ENCODE measurements around the gene SH2D5. TPM values are rescaled to one million over a fixed set of nuclear protein-coding genes. Genes with fewer than 3 reads are reported as not detected.
A peak's percentile ranks its signal among the peaks of the same experiment; 100 is the strongest.

SH2D5 gene
- total RNA-seq, 4 donors from 2014 or later, result 0.37 TPM; not detected in 3

DNA sequence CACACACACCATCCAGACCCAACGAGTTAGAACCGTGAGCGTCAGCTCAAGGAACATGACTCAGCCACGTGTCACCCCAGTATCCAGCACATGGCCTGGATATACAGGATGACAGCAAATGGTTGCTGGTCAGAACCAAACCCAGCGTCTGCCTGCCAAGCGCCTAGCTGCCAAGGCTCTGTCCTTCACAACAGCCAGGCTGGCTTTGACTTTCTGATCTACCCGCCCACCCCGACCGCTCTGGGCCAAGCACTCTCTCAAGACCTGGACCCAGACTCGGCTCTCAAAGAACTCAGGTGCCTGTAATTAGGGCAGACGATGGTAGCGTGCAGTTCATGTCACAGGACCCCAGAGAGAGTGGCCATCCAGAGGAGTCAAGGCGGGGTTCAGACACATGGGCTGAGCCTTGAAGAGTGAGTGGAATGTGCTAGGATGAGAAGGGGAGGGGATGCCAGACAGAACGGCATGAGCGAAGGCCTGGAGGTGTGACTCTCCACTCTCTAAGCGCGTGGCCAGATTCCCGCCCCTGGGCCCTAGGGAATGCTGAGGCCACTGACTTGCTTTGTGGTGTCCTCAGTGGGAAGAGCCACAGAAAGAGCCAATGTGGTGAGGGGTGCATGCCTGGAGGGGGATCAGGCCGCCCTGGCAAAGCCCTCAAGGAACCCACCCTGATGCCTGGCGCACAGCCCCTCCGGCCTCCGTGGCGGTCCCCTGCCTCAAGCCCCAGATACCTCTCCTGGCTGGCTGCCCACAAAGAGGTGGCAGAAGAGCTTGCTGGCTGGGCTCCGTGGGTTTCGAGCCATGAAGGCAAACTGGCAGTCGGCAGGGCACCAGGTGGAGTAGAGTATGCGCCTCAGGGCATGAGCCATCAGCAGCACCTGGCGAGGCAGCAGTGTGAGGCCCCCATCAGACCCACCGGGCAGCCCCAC lies 7.0 kb downstream of the SH2D5 start:
- in situ Hi-C loops (cut with MboI; ENCODE audit: low pct_ligation_motif_present in 1 of 4, low pct_unique_long_range_greater_than_20kb in 1 of 4, low sequenced_read_pairs in 3 of 4) (no loop called here), intact Hi-C loops (cut with DNase I; ENCODE audit: low total_unique reads) (no loop called here)
- no peak overlapping the region for H3K4me3 ChIP-seq
- 77% methylated on average over 29 of the region's 29 CpGs; no CpG with 5 or more reads in 1 of the 2 donors for WGBS, 2 donors (ENCODE audit: low coverage in 1 of 2)
- H3K36me3 ChIP-seq, result no peaks in the 10 kb centered on the region
- TF ChIP-seq EP300 (IDR thresholded peaks at IDR 0.05; ENCODE audit: low read depth) (no peak), POLR2A (IDR thresholded peaks at IDR 0.05) (no peak)
- TF ChIP-seq, protein P1, sequence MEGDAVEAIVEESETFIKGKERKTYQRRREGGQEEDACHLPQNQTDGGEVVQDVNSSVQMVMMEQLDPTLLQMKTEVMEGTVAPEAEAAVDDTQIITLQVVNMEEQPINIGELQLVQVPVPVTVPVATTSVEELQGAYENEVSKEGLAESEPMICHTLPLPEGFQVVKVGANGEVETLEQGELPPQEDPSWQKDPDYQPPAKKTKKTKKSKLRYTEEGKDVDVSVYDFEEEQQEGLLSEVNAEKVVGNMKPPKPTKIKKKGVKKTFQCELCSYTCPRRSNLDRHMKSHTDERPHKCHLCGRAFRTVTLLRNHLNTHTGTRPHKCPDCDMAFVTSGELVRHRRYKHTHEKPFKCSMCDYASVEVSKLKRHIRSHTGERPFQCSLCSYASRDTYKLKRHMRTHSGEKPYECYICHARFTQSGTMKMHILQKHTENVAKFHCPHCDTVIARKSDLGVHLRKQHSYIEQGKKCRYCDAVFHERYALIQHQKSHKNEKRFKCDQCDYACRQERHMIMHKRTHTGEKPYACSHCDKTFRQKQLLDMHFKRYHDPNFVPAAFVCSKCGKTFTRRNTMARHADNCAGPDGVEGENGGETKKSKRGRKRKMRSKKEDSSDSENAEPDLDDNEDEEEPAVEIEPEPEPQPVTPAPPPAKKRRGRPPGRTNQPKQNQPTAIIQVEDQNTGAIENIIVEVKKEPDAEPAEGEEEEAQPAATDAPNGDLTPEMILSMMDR (IDR thresholded peaks at IDR 0.05), result no peak
- no peak overlapping the region for H3K27ac ChIP-seq
- H3K4me1 ChIP-seq, result no peaks in the 10 kb centered on the region
- peaks cover 27% of the 10 kb centered on the region for H3K27me3 ChIP-seq
- DNase-seq, result no peak
- H3K9me3 ChIP-seq, result no peaks in the 10 kb centered on the region

DNA sequence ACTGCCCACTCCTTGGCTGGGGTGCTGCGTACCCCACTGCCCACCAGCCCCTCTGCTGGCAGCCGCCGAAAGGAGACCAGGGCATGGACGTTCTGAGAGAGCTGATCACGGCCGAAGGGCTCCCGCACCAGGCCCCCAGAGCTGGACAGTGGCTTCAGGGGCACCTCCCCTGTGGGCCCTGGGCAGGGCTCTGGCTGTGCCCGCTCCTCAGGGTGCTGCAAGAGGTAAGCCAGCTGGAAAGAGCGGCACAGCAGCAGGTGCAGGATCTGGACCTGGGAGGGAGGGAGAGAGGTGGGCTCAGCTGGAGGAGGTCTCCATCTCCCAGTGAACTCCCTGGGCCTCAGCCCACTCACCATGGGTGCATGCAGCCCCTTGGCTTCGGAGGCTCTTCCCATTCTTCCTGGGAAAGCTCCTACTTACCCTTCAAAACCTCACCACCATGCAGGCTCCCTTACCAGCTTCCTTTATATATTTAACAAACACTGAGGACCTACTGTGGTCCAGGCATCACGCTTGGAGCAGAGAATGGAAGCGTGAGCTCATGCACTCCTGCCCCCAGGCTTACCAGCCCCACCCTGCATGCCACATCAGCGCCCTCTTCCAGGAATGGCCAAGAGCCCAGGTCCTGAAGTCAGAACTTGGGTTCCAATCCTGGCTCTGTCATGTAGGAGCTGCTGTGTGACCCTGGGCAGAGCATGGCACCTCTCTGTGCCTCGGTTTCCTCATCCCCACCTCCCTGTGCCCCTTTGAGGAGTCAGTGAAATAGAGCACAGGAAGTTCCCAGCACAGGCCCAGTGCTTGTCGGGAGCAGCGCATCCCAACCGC lies 7.9 kb downstream of the SH2D5 start:
- Histone ChIP-seq H3K4me3 (no peak overlapping the region), H3K27ac (no peak overlapping the region), H3K27me3 (peaks cover 18% of the 10 kb centered on the region), H3K36me3 (no peaks in the 10 kb centered on the region), H3K9me3 (no peaks in the 10 kb centered on the region), H3K4me1 (no peaks in the 10 kb centered on the region)
- DNase-seq, result no peak
- in situ Hi-C loops (cut with MboI; ENCODE audit: low pct_ligation_motif_present in 1 of 4, low pct_unique_long_range_greater_than_20kb in 1 of 4, low sequenced_read_pairs in 3 of 4) (no loop called here), intact Hi-C loops (cut with DNase I; ENCODE audit: low total_unique reads) (no loop called here)
- TF ChIP-seq, protein P1 (IDR thresholded peaks at IDR 0.05), result no peak
- no peak for TF ChIP-seq POLR2AphosphoS5 (IDR thresholded peaks at IDR 0.05)
- no peak for TF ChIP-seq POLR2A (IDR thresholded peaks at IDR 0.05)
- TF ChIP-seq EP300 (IDR thresholded peaks at IDR 0.05; ENCODE audit: low read depth), result no peak
- WGBS, 2 donors (ENCODE audit: low coverage in 1 of 2), result 80% methylated on average over 8 of the region's 17 CpGs; no CpG with 5 or more reads in 1 of the 2 donors

DNA sequence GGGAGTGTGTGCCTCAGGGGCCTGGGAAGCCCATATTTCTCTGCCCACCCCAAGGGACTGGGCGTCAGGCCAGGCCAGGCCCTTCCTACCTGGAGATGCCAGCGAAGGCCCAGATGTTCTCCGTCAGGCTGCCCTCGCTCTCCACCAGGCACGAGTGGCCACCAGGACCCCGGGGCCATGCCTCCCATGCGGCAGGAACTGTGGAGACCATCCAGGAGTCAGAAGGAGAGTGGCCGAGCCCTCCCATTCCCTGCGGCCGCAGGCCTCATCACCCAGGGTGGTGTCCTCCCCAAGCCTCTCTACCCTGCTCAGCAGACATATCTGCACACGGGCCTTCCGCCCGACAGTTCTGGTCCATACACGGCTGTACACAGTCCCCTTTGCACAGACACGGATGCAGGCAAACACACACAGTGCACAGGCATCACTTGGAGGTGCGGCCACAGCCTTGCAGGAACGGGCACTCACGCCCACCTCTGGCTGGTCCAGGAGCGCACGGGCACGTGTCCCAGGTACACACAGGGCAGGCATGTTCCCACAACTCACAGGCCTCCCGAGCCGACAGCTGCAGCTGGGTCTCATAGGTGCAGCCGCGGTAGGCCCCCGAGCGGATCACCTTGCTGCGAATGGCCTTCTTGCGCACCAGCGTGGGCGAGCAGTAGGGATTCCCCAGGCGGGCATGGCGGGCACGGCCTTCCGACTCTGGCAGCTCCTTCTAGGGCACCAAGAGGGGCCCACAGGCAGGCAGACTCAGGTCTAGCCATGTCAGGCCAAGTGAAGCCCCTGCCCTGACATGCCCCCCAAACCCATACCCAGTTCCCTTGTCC lies 8.8 kb downstream of the SH2D5 start:
- TF ChIP-seq EP300 (IDR thresholded peaks at IDR 0.05; ENCODE audit: low read depth), result no peak
- TF ChIP-seq POLR2AphosphoS5 (IDR thresholded peaks at IDR 0.05), result no peak
- no peak for TF ChIP-seq POLR2A (IDR thresholded peaks at IDR 0.05)
- TF ChIP-seq, protein P1 (IDR thresholded peaks at IDR 0.05), result no peak
- no peak overlapping the region for H3K27ac ChIP-seq
- no peaks in the 10 kb centered on the region for H3K9me3 ChIP-seq
- WGBS, 2 donors (ENCODE audit: low coverage in 1 of 2), result 89% methylated on average over 26 of the region's 35 CpGs; no CpG with 5 or more reads in 1 of the 2 donors
- DNase-seq, result peak; percentile 5
- no peaks in the 10 kb centered on the region for H3K4me1 ChIP-seq
- H3K4me3 ChIP-seq, result no peak overlapping the region
- in situ Hi-C loops (cut with MboI; ENCODE audit: low pct_ligation_motif_present in 1 of 4, low pct_unique_long_range_greater_than_20kb in 1 of 4, low sequenced_read_pairs in 3 of 4), result no loop called here
- H3K36me3 ChIP-seq, result no peaks in the 10 kb centered on the region
- peaks cover 14% of the 10 kb centered on the region for H3K27me3 ChIP-seq
- intact Hi-C loops (cut with DNase I; ENCODE audit: low total_unique reads), result no loop called here

Data from transverse colon (tissue), 4 donors.